WTC11 (cell line): ENCODE measurements around the gene SRMS. TPM values are rescaled to one million over a fixed set of nuclear protein-coding genes. Genes with fewer than 3 reads are reported as not detected.

Experiments used
- ATAC-seq: fragments of 200-7000 bp; cut with Tn5 transposase; 2 replicates; pipeline ENCODE4 v1.10.0; 2021; ENCODE audit warnings: mild to moderate bottlenecking, moderate library complexity
- CTCF ChIA-PET: fragments of 300-600 bp; sonication (Branson Sonifier 250); formaldehyde crosslinking; loops from one replicate; lab custom pipeline; 2021; ENCODE audit warnings: antibody characterized with exemption; lab: Charles Lee
- POLR2A ChIA-PET: fragments of 350-600 bp; sonication (Branson Sonifier 250); formaldehyde crosslinking; loops from one replicate; lab custom pipeline; 2021; ENCODE audit warnings: antibody characterized with exemption; lab: Charles Lee
- DNase-seq: peaks from one replicate; pipeline ENCODE4 v3.0.0; 2021; ENCODE audit warnings: low spot score
- H3K27ac Mint-ChIP-seq: 2 replicates; pipeline ENCODE4 v1.8.0; 2021; ENCODE audit warnings: mixed read lengths
- H3K27me3 Mint-ChIP-seq: 2 replicates; pipeline ENCODE4 v1.8.0; 2021; ENCODE audit warnings: low read depth, mild to moderate bottlenecking, moderate library complexity, mixed read lengths
- H3K36me3 Mint-ChIP-seq: 2 replicates; pipeline ENCODE4 v1.8.0; 2021; ENCODE audit warnings: mixed read lengths
- H3K4me1 Mint-ChIP-seq: 2 replicates; pipeline ENCODE4 v1.8.0; 2022; ENCODE audit warnings: mixed read lengths
- H3K4me3 Mint-ChIP-seq: 2 replicates; pipeline ENCODE4 v1.8.0; 2021; ENCODE audit warnings: mild to moderate bottlenecking, moderate library complexity, mixed read lengths
- H3K9me3 Mint-ChIP-seq: 2 replicates; pipeline ENCODE4 v1.8.0; 2021; ENCODE audit warnings: mixed read lengths
- ATF2 ChIP-seq: sonication (generic); formaldehyde crosslinking; IDR thresholded peaks from 2 replicates; pipeline ENCODE4 v1.8.1; 2022; ENCODE audit warnings: low read depth, missing genetic modification reagents, borderline replicate concordance
- CBFB ChIP-seq: sonication (generic); formaldehyde crosslinking; IDR thresholded peaks from 2 replicates; pipeline ENCODE4 v1.8.1; 2022; ENCODE audit warnings: mild to moderate bottlenecking, low read depth, missing genetic modification reagents
- ESRRA ChIP-seq: sonication (generic); formaldehyde crosslinking; IDR thresholded peaks from 2 replicates; pipeline ENCODE4 v1.8.1; 2022; ENCODE audit warnings: mild to moderate bottlenecking, missing genetic modification reagents, borderline replicate concordance
- GABPB1 ChIP-seq: sonication (generic); formaldehyde crosslinking; IDR thresholded peaks from 2 replicates; pipeline ENCODE4 v1.8.1; 2023; ENCODE audit warnings: mild to moderate bottlenecking, missing genetic modification reagents
- GTF2I ChIP-seq: fragments of 250-450 bp; sonication (Bioruptor Pico); conservative IDR thresholded peaks from 2 replicates; pipeline ENCODE4 v1.4.0; 2021; ENCODE audit warnings: mild to moderate bottlenecking
- NFYB ChIP-seq: sonication (generic); formaldehyde crosslinking; conservative IDR thresholded peaks from 2 replicates; pipeline ENCODE4 v1.8.0; 2022; ENCODE audit warnings: low read depth, missing genetic modification reagents
- NR2C2 ChIP-seq: sonication (generic); formaldehyde crosslinking; IDR thresholded peaks from 2 replicates; pipeline ENCODE4 v1.8.0; 2022; ENCODE audit warnings: mild to moderate bottlenecking, missing genetic modification reagents
- NR3C1 ChIP-seq: sonication (generic); formaldehyde crosslinking; conservative IDR thresholded peaks from 2 replicates; pipeline ENCODE4 v1.8.1; 2023; ENCODE audit warnings: low read depth, mild to moderate bottlenecking, missing genetic modification reagents
- OVOL2 ChIP-seq: fragments of 250-450 bp; sonication (Bioruptor Pico); IDR thresholded peaks from 2 replicates; pipeline ENCODE4 v1.9.0; 2021; ENCODE audit warnings: mild to moderate bottlenecking, borderline replicate concordance
- PREB ChIP-seq: sonication (generic); formaldehyde crosslinking; IDR thresholded peaks from 2 replicates; pipeline ENCODE4 v1.8.1; 2022; ENCODE audit warnings: mild to moderate bottlenecking, missing genetic modification reagents, moderate library complexity, borderline replicate concordance
- RORB ChIP-seq: fragments of 250-450 bp; sonication (Bioruptor Pico); IDR thresholded peaks from 2 replicates; pipeline ENCODE4 v1.9.0; 2021; ENCODE audit warnings: mild to moderate bottlenecking
- TEAD1 ChIP-seq: sonication (generic); formaldehyde crosslinking; IDR thresholded peaks from 2 replicates; pipeline ENCODE4 v1.8.0; 2022; ENCODE audit warnings: mild to moderate bottlenecking, missing genetic modification reagents
- TP53 ChIP-seq: sonication (generic); formaldehyde crosslinking; IDR thresholded peaks from 2 replicates; pipeline ENCODE4 v1.8.1; 2023; ENCODE audit warnings: mild to moderate bottlenecking, missing genetic modification reagents
- ZBTB21 ChIP-seq: sonication (generic); formaldehyde crosslinking; IDR thresholded peaks from 2 replicates; pipeline ENCODE4 v1.8.1; 2023; ENCODE audit warnings: mild to moderate bottlenecking, missing genetic modification reagents, borderline replicate concordance
- ZNF263 ChIP-seq: sonication (generic); formaldehyde crosslinking; IDR thresholded peaks from 2 replicates; pipeline ENCODE4 v1.8.1; 2022; ENCODE audit warnings: low read depth, mild to moderate bottlenecking, moderate library complexity, missing genetic modification reagents
- ZNF317 ChIP-seq: sonication (generic); formaldehyde crosslinking; IDR thresholded peaks from 2 replicates; pipeline ENCODE4 v1.8.1; 2023; ENCODE audit warnings: low read depth, mild to moderate bottlenecking, moderate library complexity, missing genetic modification reagents, borderline replicate concordance
- ZNF416 ChIP-seq: fragments of 250-450 bp; sonication (Bioruptor Pico); IDR thresholded peaks from 2 replicates; pipeline ENCODE4 v1.9.0; 2021; ENCODE audit warnings: mild to moderate bottlenecking, inconsistent platforms
- ZNF671 ChIP-seq: fragments of 250-450 bp; sonication (Bioruptor Pico); IDR thresholded peaks from 2 replicates; pipeline ENCODE4 v1.8.0; 2021; ENCODE audit warnings: mild to moderate bottlenecking
- total RNA-seq: library from RNA; stranded (reverse); gene quantifications from 3 replicates; pipeline ENCODE4 v1.2.3, GENCODE V29; 2021
- TF ChIP-seq, protein P1 (sequence below): sonication (generic); formaldehyde crosslinking; IDR thresholded peaks from 2 replicates; pipeline ENCODE4 v1.8.0; 2023; ENCODE audit warnings: missing genetic modification reagents
- TF ChIP-seq, protein P2 (sequence below): sonication (generic); formaldehyde crosslinking; IDR thresholded peaks from 2 replicates; pipeline ENCODE4 v1.8.1; 2023; ENCODE audit warnings: mild to moderate bottlenecking, moderate library complexity, missing genetic modification reagents
- TF ChIP-seq, protein P3 (sequence below): sonication (generic); formaldehyde crosslinking; IDR thresholded peaks from 2 replicates; pipeline ENCODE4 v1.8.0; 2022; ENCODE audit warnings: mild to moderate bottlenecking, missing genetic modification reagents

Gene SRMS
- total RNA-seq, 1 experiment from 2014 or later = 0.26 TPM

GRCh38 chr20:63544241-63544957 is 3.1 kb downstream of the SRMS start:
- Mint-ChIP-seq H3K9me3 (no peaks in the 10 kb centered on the region), H3K27me3 (no peaks in the 10 kb centered on the region), H3K4me1 (peaks cover 9% of the 10 kb centered on the region), H3K36me3 (no peaks in the 10 kb centered on the region), H3K4me3 (no peak overlapping the region), H3K27ac (no peak overlapping the region)
- CTCF ChIA-PET = interaction anchor here (1.4 kb wide), 1 partner anchor 429 kb away, joined by 4 read pairs; no protein-coding TSS in a partner anchor
- POLR2A ChIA-PET = no interaction called here
- ATAC-seq = no peak
- no peak for TF ChIP-seq GTF2I (CRISPR knock-in tag)
- TF ChIP-seq RORB = no peak
- TF ChIP-seq NFYB (CRISPR knock-in tag) = no peak
- TF ChIP-seq OVOL2 (CRISPR knock-in tag) = no peak
- DNase-seq = no peak

GRCh38 chr20:63543733-63544132 is 3.8 kb downstream of the SRMS start:
- no peaks in the 10 kb centered on the region for H3K36me3 Mint-ChIP-seq
- DNase-seq (no peak), ATAC-seq (no peak)
- TF ChIP-seq ZNF671 (CRISPR knock-in tag) (no peak), ZNF263 (CRISPR knock-in tag) (no peak), ZBTB21 (CRISPR knock-in tag) (no peak), ZNF416 (CRISPR knock-in tag) (no peak), CBFB (CRISPR knock-in tag) (no peak), NFYB (CRISPR knock-in tag) (no peak), RORB (no peak), ESRRA (CRISPR knock-in tag) (no peak)
- TF ChIP-seq, protein P1, sequence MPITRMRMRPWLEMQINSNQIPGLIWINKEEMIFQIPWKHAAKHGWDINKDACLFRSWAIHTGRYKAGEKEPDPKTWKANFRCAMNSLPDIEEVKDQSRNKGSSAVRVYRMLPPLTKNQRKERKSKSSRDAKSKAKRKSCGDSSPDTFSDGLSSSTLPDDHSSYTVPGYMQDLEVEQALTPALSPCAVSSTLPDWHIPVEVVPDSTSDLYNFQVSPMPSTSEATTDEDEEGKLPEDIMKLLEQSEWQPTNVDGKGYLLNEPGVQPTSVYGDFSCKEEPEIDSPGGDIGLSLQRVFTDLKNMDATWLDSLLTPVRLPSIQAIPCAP = no peak
- H3K4me1 Mint-ChIP-seq = peaks cover 6% of the 10 kb centered on the region; the same call in 1 of the 2 replicates
- POLR2A ChIA-PET = interaction anchor here (0.6 kb wide), 1 partner anchor 152 kb away, joined by 4 read pairs; no protein-coding TSS in a partner anchor
- CTCF ChIA-PET = interaction anchor here (0.5 to 1.4 kb wide), 2 partner anchors 232 to 430 kb away, joined by 3 to 4 read pairs; no protein-coding TSS in a partner anchor
- H3K4me3 Mint-ChIP-seq = no peak overlapping the region
- no peaks in the 10 kb centered on the region for H3K9me3 Mint-ChIP-seq
- H3K27ac Mint-ChIP-seq = peak overlapping the region; percentile 9; the same call in 1 of the 2 replicates
- H3K27me3 Mint-ChIP-seq = no peaks in the 10 kb centered on the region

DNA sequence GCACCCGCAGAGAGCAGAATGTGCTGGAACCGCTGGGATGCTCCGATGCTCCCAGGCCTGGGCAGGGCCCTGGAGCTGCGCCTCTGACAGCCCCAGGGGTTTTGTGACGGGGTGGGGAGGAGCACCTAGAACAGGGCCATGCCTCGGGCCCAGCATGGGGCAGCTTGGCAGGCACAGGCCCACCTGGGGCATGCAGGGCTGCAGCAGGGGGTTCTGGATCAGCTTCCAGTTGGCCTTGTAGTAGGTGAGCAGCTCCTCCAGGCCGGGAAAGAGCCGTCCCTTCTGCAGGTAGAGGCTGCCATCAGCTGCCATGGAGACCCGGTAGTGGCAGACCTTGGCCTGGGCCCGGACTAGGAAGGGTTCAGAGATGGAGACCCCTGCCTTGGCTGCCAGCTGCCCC is 4.4 kb downstream of the SRMS start:
- Mint-ChIP-seq H3K9me3 (no peaks in the 10 kb centered on the region), H3K27me3 (no peaks in the 10 kb centered on the region), H3K27ac (no peak overlapping the region), H3K36me3 (no peaks in the 10 kb centered on the region), H3K4me3 (no peak overlapping the region), H3K4me1 (0 out of 2 replicates have a peak, but pooled peaks cover 4% of the 10 kb centered on the region)
- DNase-seq (no peak), ATAC-seq (no peak)
- ChIA-PET CTCF (no interaction called here), POLR2A (no interaction called here)
- TF ChIP-seq, protein P2, sequence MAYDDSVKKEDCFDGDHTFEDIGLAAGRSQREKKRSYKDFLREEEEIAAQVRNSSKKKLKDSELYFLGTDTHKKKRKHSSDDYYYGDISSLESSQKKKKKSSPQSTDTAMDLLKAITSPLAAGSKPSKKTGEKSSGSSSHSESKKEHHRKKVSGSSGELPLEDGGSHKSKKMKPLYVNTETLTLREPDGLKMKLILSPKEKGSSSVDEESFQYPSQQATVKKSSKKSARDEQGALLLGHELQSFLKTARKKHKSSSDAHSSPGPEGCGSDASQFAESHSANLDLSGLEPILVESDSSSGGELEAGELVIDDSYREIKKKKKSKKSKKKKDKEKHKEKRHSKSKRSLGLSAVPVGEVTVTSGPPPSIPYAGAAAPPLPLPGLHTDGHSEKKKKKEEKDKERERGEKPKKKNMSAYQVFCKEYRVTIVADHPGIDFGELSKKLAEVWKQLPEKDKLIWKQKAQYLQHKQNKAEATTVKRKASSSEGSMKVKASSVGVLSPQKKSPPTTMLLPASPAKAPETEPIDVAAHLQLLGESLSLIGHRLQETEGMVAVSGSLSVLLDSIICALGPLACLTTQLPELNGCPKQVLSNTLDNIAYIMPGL = no peak
- TF ChIP-seq PREB = no peak
- TF ChIP-seq TP53 (CRISPR knock-in tag) = no peak
- TF ChIP-seq NR2C2 (CRISPR knock-in tag) = no peak
- TF ChIP-seq ATF2 (CRISPR knock-in tag) = no peak
- no peak for TF ChIP-seq GABPB1 (CRISPR knock-in tag)
- no peak for TF ChIP-seq NFYB (CRISPR knock-in tag)
- TF ChIP-seq ZNF317 (CRISPR knock-in tag) = no peak
- TF ChIP-seq, protein P3, sequence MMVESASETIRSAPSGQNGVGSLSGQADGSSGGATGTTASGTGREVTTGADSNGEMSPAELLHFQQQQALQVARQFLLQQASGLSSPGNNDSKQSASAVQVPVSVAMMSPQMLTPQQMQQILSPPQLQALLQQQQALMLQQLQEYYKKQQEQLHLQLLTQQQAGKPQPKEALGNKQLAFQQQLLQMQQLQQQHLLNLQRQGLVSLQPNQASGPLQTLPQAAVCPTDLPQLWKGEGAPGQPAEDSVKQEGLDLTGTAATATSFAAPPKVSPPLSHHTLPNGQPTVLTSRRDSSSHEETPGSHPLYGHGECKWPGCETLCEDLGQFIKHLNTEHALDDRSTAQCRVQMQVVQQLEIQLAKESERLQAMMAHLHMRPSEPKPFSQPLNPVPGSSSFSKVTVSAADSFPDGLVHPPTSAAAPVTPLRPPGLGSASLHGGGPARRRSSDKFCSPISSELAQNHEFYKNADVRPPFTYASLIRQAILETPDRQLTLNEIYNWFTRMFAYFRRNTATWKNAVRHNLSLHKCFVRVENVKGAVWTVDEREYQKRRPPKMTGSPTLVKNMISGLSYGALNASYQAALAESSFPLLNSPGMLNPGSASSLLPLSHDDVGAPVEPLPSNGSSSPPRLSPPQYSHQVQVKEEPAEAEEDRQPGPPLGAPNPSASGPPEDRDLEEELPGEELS = no peak
- TF ChIP-seq ZBTB21 (CRISPR knock-in tag) = no peak
- TF ChIP-seq NR3C1 = no peak
- no peak for TF ChIP-seq TEAD1 (CRISPR knock-in tag)
